Panc1 (cell line): Measurements from ENCODE around the gene ADAM12. TPM values are rescaled to one million over a fixed set of nuclear protein-coding genes. Genes with fewer than 3 reads are reported as not detected.
"Not testable (repeated sequence)": the region's sequence is repeated elsewhere in the genome, so short reads cannot be mapped to it uniquely, and the experiment has no call there.

ENCODE experiments used
- ATAC-seq: fragments of 200-7000 bp; cut with Tn5 transposase; 2 replicates; pipeline ENCODE4 v1.9.1; 2020; ENCODE audit warnings: mild to moderate bottlenecking, moderate library complexity
- BruUV-seq: library from RNA; stranded (reverse); fragments of 400-500 nt; replicated peaks from 2 replicates; lab custom pipeline; 2021; lab: Mats Ljungman, UMichigan
- CTCF ChIA-PET: fragments of 300-600 bp; sonication (Branson Sonifier 250); formaldehyde crosslinking; loops from one replicate; lab custom pipeline; 2022; ENCODE audit warnings: antibody characterized with exemption; lab: Charles Lee
- POLR2A ChIA-PET: fragments of 300-600 bp; sonication (Branson Sonifier 250); formaldehyde crosslinking; loops from one replicate; lab custom pipeline; 2022; ENCODE audit warnings: antibody characterized with exemption; lab: Charles Lee
- DNase-seq: peaks from one replicate; pipeline ENCODE4 v3.0.0-alpha.2; 2010; ENCODE audit warnings: low read depth, low spot score
- H3K27ac ChIP-seq: 2 replicates; pipeline ENCODE4 v1.5.1; 2011; ENCODE audit warnings: mild to moderate bottlenecking, low read length, inconsistent platforms
- H3K27me3 ChIP-seq: fragments of 200-500 bp; sonication (Bioruptor generic); 2 replicates; pipeline ENCODE4 v1.6.0; 2014; ENCODE audit warnings: low read length, inconsistent platforms; ENCODE audit not compliant: control insufficient read depth, insufficient read depth
- H3K36me3 ChIP-seq: fragments of 200-500 bp; sonication (Bioruptor generic); 2 replicates; pipeline ENCODE4 v1.5.1; 2014; ENCODE audit warnings: inconsistent platforms, mild to moderate bottlenecking, low read length, moderate library complexity; ENCODE audit not compliant: control insufficient read depth, insufficient read depth
- H3K4me1 ChIP-seq: 2 replicates; pipeline ENCODE4 v1.5.1; 2011; ENCODE audit warnings: inconsistent platforms, mild to moderate bottlenecking, low read length, moderate library complexity; ENCODE audit not compliant: control insufficient read depth, insufficient read depth
- H3K4me3 ChIP-seq, 2 experiments: 2 replicates each; pipeline ENCODE4 v1.5.1; 2011 to 2012; ENCODE audit warnings: low read depth in 2 of 2, low read length in 2 of 2, mild to moderate bottlenecking in 2 of 2, inconsistent platforms in 1 of 2, moderate library complexity in 1 of 2
- H3K9me3 ChIP-seq: fragments of 200-500 bp; sonication (Bioruptor generic); 2 replicates; pipeline ENCODE4 v1.5.1; 2014; ENCODE audit warnings: low read depth, mild to moderate bottlenecking, inconsistent platforms, low read length, moderate library complexity; ENCODE audit not compliant: control insufficient read depth, insufficient read depth
- POLR2AphosphoS5 ChIP-seq: IDR thresholded peaks from 2 replicates; pipeline ENCODE4 v1.6.1; 2012; ENCODE audit warnings: mild to moderate bottlenecking, low read depth, low read length, moderate library complexity
- SIN3A ChIP-seq: IDR thresholded peaks from 2 replicates; pipeline ENCODE4 v1.6.1; 2012; ENCODE audit warnings: low read depth, mild to moderate bottlenecking, low read length, moderate library complexity, borderline replicate concordance; ENCODE audit not compliant: insufficient read depth
- TCF7L2 ChIP-seq: IDR thresholded peaks from 2 replicates; pipeline ENCODE4 v1.6.1; 2011; ENCODE audit warnings: mild to moderate bottlenecking, low read depth, low read length, inconsistent platforms
- in situ Hi-C: cut with HindIII; loops from 2 replicates; pipeline ENCODE4 v1.10.0; 2016; ENCODE audit warnings: low sequenced_read_pairs, low pct_unique_long_range_greater_than_20kb
- intact Hi-C: fragments of 100-400 bp; cut with micrococcal nuclease; formaldehyde crosslinking; loops from one replicate; pipeline ENCODE4 v1.10.0; 2022; ENCODE audit not compliant: unreplicated experiment
- total RNA-seq: library from RNA; stranded (reverse); gene quantifications from one replicate; pipeline ENCODE4 v1.2.1, GENCODE V29; 2021; ENCODE audit not compliant: unreplicated experiment
- TF ChIP-seq, protein P1 (sequence below), 2 experiments: IDR thresholded peaks; 2 replicates each; pipeline ENCODE4 v1.6.1; 2011 to 2012; ENCODE audit warnings: low read depth in 2 of 2, control low read depth in 1 of 2, low read length in 1 of 2, mild to moderate bottlenecking in 1 of 2, moderate library complexity in 1 of 2; ENCODE audit not compliant: insufficient read depth in 1 of 2
- TF ChIP-seq, protein P2 (sequence below): fragments of 450-650 bp; IDR thresholded peaks from 2 replicates; pipeline ENCODE4 v1.5.1; 2017; ENCODE audit warnings: mild to moderate bottlenecking

The ADAM12 gene
- total RNA-seq, 1 experiment from 2014 or later: 0.10 TPM

GRCh38 chr10:126247446-126247975 lies 140.8 kb downstream of the ADAM12 start:
- Histone ChIP-seq H3K27ac (no peak overlapping the region), H3K9me3 (no peaks in the 10 kb centered on the region), H3K36me3 (no peaks in the 10 kb centered on the region), H3K27me3 (no peaks in the 10 kb centered on the region), H3K4me1 (no peaks in the 10 kb centered on the region), H3K4me3 (no peak overlapping the region)
- intact Hi-C loops: no loop called here
- in situ Hi-C loops: no loop called here
- POLR2A ChIA-PET: no interaction called here
- TF ChIP-seq POLR2AphosphoS5: no peak
- TF ChIP-seq, protein P1, sequence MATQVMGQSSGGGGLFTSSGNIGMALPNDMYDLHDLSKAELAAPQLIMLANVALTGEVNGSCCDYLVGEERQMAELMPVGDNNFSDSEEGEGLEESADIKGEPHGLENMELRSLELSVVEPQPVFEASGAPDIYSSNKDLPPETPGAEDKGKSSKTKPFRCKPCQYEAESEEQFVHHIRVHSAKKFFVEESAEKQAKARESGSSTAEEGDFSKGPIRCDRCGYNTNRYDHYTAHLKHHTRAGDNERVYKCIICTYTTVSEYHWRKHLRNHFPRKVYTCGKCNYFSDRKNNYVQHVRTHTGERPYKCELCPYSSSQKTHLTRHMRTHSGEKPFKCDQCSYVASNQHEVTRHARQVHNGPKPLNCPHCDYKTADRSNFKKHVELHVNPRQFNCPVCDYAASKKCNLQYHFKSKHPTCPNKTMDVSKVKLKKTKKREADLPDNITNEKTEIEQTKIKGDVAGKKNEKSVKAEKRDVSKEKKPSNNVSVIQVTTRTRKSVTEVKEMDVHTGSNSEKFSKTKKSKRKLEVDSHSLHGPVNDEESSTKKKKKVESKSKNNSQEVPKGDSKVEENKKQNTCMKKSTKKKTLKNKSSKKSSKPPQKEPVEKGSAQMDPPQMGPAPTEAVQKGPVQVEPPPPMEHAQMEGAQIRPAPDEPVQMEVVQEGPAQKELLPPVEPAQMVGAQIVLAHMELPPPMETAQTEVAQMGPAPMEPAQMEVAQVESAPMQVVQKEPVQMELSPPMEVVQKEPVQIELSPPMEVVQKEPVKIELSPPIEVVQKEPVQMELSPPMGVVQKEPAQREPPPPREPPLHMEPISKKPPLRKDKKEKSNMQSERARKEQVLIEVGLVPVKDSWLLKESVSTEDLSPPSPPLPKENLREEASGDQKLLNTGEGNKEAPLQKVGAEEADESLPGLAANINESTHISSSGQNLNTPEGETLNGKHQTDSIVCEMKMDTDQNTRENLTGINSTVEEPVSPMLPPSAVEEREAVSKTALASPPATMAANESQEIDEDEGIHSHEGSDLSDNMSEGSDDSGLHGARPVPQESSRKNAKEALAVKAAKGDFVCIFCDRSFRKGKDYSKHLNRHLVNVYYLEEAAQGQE (IDR thresholded peaks at IDR 0.05; ENCODE audit: insufficient read depth in 1 of 2, low read depth in 2 of 2, low read length in 1 of 2): no peak
- no TSS peak for BruUV-seq
- DNase-seq (peak; percentile 84), ATAC-seq (peak; percentile 94)
- CTCF ChIA-PET: no interaction called here

DNA sequence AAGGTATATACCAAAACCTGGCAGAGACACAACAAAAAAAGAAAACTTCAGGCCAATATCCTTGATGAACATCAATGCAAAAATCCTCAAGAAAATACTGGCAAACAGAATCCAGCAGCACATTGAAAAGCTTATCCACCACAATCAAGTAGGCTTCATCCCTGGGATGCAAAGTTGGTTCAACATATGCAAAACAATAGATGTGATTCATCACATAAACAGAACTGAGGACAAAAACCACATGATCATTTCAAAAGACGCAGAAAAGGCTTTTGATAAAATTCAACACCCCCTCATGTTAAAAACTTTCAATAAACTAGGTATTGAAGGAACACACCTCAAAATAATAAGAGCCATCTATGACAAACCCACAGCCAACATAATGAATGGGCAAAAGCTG lies 141.9 kb downstream of the ADAM12 start:
- H3K4me3 ChIP-seq, H3K27me3 ChIP-seq, ATAC-seq, H3K36me3 ChIP-seq, H3K4me1 ChIP-seq, H3K9me3 ChIP-seq, CTCF ChIA-PET, BruUV-seq, in situ Hi-C loops, H3K27ac ChIP-seq, DNase-seq, intact Hi-C loops, POLR2A ChIA-PET: not testable (repeated sequence)

DNA sequence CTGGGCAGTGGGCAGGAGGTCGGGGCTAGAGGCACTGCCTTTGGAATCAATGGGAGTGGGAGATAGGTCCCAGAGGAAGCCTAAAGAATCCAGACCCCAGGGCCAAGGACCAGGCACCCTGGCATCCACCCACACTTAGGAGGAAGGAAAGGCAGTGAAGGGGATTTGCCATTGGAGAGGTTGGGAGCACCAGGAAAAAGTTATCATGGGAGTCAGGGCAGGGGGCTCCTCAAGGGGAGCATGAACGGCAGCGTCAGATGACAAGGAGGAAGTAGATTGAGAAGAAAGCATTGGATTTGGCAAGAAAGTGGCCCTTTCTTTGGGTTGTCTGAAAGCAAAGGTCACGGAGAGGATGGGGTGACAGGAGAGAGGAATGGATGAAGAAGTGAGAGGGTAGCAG lies 142.8 kb downstream of the ADAM12 start:
- in situ Hi-C loops: no loop called here
- Histone ChIP-seq H3K4me1 (no peaks in the 10 kb centered on the region), H3K27me3 (no peaks in the 10 kb centered on the region), H3K9me3 (no peaks in the 10 kb centered on the region), H3K4me3 (no peak overlapping the region), H3K36me3 (no peaks in the 10 kb centered on the region), H3K27ac (no peak overlapping the region)
- CTCF ChIA-PET: no interaction called here
- no peak for TF ChIP-seq SIN3A
- no peak for TF ChIP-seq TCF7L2
- TF ChIP-seq, protein P1 (IDR thresholded peaks at IDR 0.05; ENCODE audit: insufficient read depth in 1 of 2, low read depth in 2 of 2, low read length in 1 of 2): no peak
- TF ChIP-seq, protein P2, sequence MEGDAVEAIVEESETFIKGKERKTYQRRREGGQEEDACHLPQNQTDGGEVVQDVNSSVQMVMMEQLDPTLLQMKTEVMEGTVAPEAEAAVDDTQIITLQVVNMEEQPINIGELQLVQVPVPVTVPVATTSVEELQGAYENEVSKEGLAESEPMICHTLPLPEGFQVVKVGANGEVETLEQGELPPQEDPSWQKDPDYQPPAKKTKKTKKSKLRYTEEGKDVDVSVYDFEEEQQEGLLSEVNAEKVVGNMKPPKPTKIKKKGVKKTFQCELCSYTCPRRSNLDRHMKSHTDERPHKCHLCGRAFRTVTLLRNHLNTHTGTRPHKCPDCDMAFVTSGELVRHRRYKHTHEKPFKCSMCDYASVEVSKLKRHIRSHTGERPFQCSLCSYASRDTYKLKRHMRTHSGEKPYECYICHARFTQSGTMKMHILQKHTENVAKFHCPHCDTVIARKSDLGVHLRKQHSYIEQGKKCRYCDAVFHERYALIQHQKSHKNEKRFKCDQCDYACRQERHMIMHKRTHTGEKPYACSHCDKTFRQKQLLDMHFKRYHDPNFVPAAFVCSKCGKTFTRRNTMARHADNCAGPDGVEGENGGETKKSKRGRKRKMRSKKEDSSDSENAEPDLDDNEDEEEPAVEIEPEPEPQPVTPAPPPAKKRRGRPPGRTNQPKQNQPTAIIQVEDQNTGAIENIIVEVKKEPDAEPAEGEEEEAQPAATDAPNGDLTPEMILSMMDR: no peak
- no peak for TF ChIP-seq POLR2AphosphoS5
- BruUV-seq: no TSS peak
- no peak for ATAC-seq
- intact Hi-C loops: no loop called here
- DNase-seq: no peak
- POLR2A ChIA-PET: no interaction called here
